Hematopoietic multipotent progenitor cell treated with erythropoietin and hydrocortisone succinate and interleukin-3 and kit ligand, for 17 days (in vitro differentiated cells): ENCODE data around the gene SLC9A3.

ENCODE experiments used
- DNase-seq: peaks from one replicate; pipeline ENCODE4 v3.0.0-alpha.2; 2015; ENCODE audit warnings: low spot score

Gene SLC9A3

DNA sequence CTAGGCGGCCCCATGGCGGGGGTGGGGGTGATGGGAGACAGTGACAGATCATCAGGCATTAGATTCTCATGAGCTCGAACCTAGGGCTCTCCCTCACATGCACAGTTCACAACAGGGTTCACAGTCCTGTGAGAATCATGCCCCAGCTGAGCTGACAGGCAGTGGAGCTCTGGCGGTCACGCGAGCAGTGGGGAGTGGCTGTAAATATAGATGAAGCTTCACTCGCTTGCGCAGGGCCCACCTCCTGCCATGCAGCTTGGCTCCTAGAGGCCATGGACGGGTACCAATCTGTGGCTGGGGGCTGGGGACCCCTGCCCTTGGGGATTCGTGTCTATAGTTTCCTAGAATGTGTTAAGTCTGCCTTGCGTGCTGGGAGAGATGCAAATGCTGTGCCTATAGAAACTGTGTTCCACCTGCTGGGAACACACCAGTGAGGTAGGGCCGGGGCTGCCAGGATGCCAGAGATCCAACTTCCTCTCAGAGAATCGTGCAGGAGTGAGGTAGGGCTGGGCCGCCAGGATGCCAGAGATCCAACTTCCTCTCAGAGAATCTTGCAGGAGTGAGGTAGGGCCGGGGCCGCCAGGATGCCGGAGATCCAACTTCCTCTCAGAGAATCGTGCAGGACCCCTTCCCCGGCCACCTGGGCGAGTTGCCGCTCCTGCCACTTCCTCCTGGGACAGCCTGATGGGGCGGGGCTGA is 95.3 kb downstream of the SLC9A3 start:
- DNase-seq, result no peak

DNA sequence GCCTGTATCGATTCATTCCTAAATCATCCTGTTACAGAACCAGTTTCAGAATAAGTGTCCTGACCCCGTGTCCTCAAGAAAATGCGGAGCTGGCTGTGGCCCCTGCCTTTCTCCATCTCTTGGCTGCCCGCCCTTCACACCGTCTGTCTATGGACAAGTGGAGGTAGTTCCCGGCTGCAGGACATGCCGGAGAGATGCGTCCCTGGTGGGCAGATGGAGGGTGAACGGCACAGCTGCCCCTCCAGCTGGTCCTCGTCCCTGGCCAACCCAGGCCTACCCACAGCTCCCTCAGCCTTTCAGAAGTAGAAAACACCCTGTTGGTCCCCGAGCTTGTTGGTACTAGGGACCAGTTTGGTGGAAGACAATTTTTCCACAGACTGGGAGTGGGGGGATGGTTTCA is 96.0 kb downstream of the SLC9A3 start:
- DNase-seq, result no peak

DNA sequence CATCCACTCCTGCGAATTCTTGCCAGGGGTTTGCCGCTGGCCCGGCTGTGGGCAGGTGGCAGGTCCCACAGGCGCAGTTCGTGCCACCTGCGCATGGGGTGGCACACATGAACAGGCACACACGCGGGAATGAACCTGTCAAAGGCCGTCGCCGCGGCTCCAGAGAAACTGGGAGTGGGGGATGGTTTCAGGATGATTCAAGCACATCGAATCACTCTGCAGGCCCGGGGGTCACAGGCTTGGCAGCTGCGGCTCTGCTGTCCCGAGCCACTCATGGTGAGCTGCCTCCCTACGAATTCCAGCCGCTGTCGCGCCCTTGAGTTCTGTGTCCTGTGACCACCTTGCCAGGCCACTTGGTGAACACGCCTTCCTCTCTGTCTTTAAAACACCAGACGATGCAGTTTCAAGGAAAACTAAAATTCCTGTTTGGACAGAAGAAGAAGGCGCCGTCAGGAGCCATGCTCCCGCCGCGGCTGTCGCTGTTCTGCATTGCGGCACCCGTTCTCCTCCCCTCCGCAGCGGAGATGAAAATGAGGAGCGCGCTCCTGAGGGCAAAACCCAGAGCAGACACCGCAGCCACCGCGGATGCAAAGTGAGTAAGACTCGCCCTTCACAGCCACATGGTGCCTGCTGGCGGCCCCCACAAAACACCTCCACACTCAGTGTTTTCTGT is 96.7 kb downstream of the SLC9A3 start:
- no peak for DNase-seq

DNA sequence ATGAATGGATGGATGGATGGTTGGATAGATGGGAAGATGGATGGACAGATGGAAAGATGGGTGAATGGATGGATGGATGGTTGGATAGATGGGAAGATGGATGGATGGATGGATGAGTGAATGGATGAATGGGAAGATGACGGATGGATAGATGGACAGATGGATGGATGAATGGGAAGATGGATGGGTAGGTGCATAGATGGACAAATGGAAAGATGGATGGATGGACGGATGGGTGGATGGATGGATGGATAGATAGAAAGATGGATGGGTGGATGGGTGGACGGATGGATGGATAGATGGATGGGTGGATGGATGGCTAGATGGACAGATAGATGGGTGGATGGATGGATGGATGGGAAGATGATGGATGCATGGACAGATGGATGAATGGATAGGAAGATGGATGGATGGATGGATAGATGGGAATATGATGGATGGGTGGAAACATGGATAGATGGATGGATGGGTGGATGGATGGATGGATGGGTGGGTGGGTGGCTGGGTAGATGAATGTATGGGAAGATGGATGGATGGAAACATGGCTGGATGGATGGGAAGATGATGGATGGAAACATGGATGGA is 97.8 kb downstream of the SLC9A3 start:
- no peak for DNase-seq

DNA sequence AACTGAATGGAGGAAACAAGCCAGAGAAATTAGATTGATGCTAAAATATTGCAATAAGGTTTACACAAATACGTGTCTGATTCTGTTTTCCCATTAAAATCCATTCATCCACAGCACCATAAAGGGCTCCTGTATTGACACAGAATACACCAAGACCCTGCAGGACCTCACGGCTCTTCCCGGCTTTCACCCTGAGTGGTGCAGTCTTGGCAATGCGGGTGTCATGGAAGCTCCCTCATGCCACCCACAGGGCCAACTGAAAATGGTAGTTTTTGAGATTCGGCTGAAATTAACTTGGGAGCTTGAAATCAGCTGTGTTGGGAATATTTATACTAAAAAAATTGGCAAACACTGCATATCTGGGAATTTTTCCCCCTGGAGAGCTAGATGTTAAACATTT is 98.5 kb downstream of the SLC9A3 start:
- DNase-seq, result no peak

DNA sequence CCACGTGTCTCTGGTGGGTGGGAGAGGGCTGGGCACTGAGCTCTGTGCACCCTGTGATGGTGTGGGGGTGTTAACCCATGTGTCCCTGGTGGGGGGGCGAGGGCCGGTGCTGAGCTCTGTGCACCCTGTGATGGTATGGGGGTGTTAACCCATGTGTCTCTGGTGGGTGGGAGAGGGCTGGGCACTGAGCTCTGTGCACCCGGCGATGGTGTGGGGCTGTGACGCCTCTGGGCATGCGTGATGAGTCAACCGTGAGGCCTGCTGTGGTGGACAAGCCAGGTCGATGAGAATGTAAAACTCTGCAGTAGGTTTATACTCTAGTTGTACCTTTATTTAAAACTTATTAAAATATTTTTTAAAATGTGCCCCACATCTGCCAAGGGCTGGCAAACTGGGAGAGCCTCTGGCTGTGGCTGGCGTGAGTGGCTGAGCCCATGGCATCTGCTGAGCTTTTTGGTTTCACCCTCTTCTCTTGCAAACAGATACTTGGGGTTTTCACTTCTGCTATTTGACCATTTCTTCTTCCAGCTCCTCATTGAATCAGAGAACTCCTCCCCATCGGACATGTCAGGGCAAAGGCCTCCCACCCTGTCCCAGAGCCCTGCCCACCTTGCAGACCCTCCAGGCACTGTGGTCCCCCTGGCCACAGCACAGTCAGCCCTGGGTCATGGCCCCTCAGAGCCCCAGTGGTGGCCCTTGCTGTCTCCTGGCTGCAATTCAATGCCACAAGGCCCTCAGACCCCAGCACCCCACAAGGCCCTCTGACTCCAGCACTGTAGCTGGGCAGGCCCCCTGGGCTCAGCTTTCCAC is 99.7 kb downstream of the SLC9A3 start:
- no peak for DNase-seq

DNA sequence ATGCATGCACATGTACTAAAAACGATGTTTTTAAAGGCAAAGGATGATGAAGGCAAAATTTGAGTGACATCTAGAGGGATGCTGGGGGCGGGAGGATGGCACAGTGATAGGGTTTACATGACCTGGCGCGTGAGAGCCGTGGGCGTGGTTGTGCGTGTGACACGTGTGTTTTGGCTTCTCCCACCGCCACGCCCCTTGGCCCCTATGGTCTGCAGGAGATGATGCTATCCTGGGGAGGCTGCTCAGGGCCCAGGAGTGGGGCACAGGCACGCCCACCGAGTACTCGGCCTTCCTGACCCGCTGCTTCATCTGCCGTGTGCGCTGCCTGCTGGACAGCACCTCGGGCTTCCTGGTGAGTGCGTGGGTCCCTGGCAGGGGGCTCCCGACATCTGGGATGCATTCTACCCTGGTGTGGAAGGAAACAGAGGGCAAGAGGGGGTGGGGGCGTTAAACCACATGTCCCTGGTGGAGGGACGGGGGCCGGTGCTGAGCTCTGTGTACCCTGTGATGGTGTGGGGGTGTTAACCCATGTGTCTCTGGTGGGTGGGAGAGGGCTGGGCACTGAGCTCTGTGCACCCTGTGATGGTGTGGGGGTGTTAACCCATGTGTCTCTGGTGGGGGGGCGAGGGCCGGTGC is 100.5 kb downstream of the SLC9A3 start:
- DNase-seq, result no peak

DNA sequence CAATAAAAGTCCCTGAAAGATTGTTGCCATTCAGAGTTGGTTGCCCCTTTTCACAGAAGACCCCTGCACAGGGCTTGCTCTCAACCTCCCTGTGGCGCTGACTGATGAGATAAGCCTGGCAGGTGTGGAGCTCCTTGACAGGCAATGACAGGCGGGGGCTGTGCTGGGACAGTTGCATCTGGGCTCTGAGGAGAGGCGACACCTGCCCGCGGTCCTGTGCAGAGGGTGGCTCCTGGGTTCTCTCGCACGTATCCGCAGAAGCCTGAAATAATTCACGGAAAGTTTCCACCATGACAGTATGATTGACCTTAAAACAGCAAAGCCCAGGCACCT is 101.0 kb downstream of the SLC9A3 start:
- no peak for DNase-seq

DNA sequence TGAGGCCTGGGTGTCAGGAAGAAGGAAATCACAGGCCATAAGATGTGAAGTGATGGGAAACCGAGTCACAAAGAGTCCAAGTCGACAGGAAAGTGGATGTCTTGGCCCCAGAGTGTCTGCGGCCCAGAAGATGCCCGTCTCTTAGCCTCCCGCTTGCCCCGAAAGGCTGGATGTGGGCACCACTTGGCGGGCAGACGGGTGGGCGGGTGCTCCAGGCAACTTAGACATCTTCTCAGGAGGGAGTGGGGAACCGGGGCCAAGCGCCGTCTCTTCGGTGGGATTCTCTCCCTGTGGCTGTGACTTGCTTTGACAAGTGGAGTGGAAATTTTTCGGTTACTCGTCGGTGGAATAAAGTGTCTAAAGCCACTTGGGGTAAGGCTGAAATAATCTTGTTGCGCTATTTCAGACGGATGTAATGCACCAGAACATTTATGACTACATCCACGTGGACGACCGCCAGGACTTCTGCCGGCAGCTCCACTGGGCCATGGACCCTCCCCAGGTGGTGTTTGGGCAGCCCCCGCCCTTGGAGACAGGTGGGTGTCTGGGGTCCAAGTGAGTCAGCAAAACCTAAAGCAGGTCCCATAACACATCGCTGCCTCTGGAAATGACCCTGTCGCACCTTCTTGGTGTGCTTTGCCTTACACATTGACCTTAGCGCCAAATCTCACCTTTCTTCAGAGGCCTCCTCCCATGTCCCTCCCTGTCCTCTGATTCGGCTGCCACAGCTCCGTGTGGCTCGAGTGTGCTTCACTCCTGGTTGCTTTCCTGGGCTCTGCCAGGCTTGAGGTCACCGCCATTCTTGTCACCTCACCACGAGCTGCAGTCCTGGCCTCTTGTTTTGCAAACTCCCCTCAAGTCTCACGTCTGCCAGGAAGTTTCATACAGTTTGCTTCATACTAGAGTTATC is 101.7 kb downstream of the SLC9A3 start:
- DNase-seq, result no peak

DNA sequence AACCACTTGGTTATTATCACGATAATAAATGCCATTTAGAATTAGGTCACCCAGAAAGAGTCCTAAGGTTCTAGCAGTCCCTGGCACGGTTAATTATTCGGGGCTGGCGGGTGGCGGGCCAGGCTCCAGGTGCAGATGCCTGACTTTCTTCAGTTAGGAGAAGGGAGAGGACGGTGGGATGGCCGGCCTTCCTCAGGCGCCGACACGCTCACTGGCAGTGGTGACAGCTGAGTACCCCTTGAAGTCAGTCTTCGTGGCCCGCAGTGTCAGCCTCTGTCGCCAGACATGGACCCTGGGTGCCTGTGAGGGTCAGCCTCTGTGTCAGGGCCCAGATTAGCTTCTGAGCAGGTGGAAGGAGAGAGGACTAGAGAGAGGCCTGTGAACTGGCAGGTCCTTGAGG is 102.3 kb downstream of the SLC9A3 start:
- no peak for DNase-seq

DNA sequence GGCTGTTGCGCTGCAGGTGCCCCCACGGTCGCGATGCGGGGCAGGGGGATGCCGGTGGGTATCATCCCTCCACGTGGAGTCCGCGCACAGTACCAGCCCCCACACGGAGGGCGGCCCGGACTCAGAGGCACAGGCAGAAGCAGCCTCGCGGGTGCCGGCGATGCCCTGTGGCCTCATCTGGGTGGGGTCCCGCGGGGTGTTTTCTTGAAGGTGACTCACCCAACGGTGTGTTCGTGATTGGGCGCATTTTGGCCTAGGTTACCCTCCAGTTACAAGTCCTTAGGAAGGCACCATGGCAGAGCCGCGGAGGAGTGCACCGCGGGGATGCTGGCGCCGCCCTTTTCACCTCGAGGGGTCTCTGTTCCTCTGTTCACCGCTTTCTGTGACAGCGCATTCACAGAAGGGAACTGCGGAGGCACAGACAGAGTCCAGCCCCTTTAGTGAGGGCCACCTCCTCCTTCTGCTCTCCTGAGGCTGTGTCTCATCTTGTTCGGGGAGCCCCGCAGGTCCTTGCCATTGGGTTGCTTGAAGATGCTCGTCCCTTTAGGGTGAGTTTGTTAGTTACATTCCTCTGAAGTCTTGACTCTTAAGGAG is 102.9 kb downstream of the SLC9A3 start:
- DNase-seq, result no peak

DNA sequence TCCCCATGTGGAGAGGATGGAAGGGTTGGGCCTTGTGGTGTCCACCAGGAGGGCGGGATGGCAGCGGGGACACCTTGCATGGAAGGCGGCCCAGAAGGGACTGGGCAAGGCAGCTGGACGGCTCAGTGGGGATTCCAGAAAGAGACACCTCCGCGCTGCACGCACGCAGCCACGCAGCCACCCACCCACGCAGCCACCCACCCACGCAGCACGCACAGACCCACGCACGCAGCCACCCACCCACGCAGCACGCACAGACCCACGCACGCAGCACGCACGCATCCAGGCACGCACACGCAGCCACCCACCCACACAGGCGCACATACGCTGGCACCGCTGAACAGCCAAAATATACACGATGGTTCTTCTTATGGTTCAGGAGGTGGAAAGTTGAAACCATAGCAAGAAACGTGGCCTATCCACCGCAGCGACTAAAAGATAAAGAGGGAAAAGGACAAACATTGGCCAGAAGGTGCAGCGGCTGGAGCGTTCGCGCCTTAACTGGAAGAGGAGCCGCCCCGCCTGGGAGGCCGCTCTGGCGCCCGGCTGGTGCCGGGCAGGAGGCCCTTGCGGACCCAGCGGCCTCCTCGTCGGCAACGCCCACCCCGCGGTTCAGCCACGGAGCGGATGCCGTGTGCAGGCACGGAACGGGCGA is 103.5 kb downstream of the SLC9A3 start:
- no peak for DNase-seq
